ENCODE results near the gene HLA-DOA. TPM values are rescaled to one million over a fixed set of nuclear protein-coding genes. Genes with fewer than 3 reads are reported as not detected.
A peak's percentile ranks its signal among the peaks of the same experiment; 100 is the strongest.

The HLA-DOA gene
- total RNA-seq, 2 experiments from 2014 or later = 3.3 to 4.2 TPM

DNA sequence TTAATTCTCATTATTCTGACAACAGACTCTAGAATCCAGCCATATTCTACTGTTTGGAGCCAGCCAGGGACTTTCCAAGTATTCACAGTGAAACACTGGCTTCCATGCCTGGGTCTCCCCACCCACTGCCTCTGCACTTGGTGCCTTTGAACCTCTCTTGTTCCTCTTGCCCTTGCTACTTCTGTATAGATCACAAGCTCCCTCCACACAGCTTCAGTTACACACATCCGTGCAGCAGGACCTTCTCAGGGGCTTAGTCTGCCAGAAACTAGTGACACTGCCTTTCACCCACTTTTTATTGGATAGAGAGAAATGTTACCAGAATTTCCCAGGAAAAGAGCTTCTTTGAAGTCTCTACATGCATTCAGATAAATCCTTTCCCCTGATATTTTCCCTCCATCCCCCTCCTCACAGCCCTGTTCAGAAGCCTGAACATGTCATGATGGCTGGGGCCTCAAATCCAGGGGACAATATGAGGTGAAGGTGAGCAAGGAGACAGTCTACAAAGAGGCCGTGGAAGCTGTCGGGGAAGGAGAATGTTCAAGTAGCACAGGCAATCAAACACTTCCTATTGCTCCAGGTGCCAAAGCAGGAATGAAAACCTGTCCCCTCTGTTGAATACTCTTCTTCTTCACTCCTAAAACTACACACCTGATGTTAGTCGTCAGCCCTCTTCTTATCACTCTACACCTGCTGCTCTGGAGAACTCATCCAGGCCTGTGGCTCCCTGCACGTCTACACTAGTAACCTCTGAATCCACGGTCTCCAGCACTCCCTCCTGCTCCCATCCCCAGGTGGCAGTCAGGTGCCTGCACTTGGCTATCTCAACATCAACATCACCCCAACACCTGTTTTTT lies 20.2 kb upstream of the HLA-DOA start:
- H3K27me3 Mint-ChIP-seq (ENCODE audit: low read depth) = peaks cover 24% of the 10 kb centered on the region
- H3K4me3 Mint-ChIP-seq = no peak overlapping the region
- CTCF ChIA-PET = interaction anchor here (1.0 to 1.7 kb wide), 4 partner anchors 11 to 29 kb away, joined by 3 to 8 read pairs (median 6); no protein-coding TSS in a partner anchor
- POLR2A ChIA-PET = interaction anchor here (1.0 kb wide), 1 partner anchor 46 kb away, joined by 3 read pairs; the partner anchor contains the start of gene HLA-DPB1
- peaks cover 2% of the 10 kb centered on the region for H3K9me3 Mint-ChIP-seq (ENCODE audit: insufficient read depth)
- no peak for DNase-seq
- H3K27ac Mint-ChIP-seq = peak overlapping the region; percentile 3
- ATAC-seq = peak; percentile 64
- peaks cover 17% of the 10 kb centered on the region for H3K4me1 Mint-ChIP-seq (ENCODE audit: low read depth)
- no peaks in the 10 kb centered on the region for H3K36me3 Mint-ChIP-seq (ENCODE audit: low read depth)

DNA sequence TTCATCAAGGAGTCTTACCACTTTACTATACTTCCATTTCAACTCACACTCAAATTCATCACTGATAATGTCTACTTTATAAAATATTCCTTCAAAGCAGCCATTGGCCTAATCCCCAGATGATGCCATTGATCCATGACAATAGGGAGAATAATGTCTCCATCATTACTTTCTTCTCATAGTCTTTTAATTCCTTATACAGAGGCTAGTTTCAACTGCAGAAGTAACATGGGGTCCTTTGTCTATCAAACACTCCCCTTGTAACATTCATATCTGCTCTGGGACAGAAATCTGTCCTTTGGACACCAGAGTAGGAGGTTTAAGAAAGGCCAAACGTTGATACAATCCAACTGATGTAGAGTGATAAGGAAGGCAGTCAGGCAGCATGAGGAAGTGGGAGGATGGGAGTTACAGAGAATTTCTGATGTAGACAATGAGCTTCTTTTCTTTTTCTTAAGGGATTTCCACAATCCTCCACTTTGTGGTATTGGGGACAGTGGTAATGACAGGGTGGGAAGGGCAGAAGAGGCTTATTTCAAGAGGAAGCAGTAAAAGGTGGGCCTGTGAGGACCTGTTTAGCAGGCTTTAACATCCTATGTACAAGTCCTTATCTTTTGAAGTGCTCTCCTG lies 18.9 kb upstream of the HLA-DOA start:
- CTCF ChIA-PET = interaction anchor here (1.2 kb wide), 1 partner anchor 13 kb away, joined by 3 read pairs; no protein-coding TSS in a partner anchor
- H3K27ac Mint-ChIP-seq = no peak overlapping the region
- H3K4me1 Mint-ChIP-seq (ENCODE audit: low read depth) = peaks cover 17% of the 10 kb centered on the region
- H3K27me3 Mint-ChIP-seq (ENCODE audit: low read depth) = peaks cover 22% of the 10 kb centered on the region
- POLR2A ChIA-PET = no interaction called here
- H3K4me3 Mint-ChIP-seq = no peak overlapping the region
- DNase-seq (no peak), ATAC-seq (no peak)
- no peaks in the 10 kb centered on the region for H3K9me3 Mint-ChIP-seq (ENCODE audit: insufficient read depth)
- no peaks in the 10 kb centered on the region for H3K36me3 Mint-ChIP-seq (ENCODE audit: low read depth)

DNA sequence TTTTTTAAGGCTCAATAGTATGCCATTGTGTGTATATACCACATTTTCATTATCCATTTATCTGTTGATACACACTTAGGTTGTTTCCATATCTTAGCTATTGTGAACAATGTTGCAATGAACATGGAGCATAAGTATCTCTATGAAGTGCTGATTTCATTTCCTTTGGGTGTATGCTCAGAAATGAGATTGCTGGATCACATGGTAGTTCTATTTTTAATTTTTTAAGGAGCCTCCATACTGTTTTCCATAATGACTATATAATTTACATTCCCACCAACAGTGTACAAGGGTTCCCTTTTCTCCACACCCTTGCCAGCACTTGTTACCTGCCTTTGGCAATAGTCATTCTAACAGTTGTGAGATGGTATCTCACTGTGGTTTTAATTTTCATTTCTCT lies 15.1 kb upstream of the HLA-DOA start:
- POLR2A ChIA-PET = no interaction called here
- no peaks in the 10 kb centered on the region for H3K9me3 Mint-ChIP-seq (ENCODE audit: insufficient read depth)
- no peak for DNase-seq

DNA sequence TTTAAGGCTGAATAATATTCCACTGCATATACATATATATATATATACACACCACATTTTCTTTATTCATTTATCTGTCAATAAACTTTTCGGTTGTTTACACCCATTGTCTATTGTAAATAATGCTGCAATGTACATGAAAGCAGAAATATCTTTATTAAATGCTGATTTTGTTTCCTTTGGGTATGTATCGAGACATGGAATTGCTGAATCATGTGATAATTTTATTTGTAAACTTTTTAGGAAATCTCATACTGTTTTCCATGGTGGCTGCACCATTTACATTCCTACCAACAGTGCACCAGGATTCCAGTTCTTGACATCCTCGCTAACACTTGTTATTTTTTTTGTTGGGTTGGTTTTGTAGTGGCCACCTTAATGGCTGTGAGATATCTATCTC lies 14.1 kb upstream of the HLA-DOA start:
- H3K27ac Mint-ChIP-seq = no peak overlapping the region
- H3K36me3 Mint-ChIP-seq (ENCODE audit: low read depth) = no peaks in the 10 kb centered on the region
- ChIA-PET POLR2A (no interaction called here), CTCF (interaction anchor here (1.0 kb wide), 1 partner anchor 9 kb away, joined by 4 read pairs; no protein-coding TSS in a partner anchor)
- peaks cover 27% of the 10 kb centered on the region for H3K4me1 Mint-ChIP-seq (ENCODE audit: low read depth)
- H3K9me3 Mint-ChIP-seq (ENCODE audit: insufficient read depth) = no peaks in the 10 kb centered on the region
- H3K27me3 Mint-ChIP-seq (ENCODE audit: low read depth) = peaks cover 4% of the 10 kb centered on the region
- ATAC-seq (no peak), DNase-seq (no peak)
- H3K4me3 Mint-ChIP-seq = no peak overlapping the region

More for the DNA sequence above, 15.1 kb upstream of the HLA-DOA start:
- H3K4me1 Mint-ChIP-seq (ENCODE audit: low read depth) = peaks cover 27% of the 10 kb centered on the region
- peaks cover 4% of the 10 kb centered on the region for H3K27me3 Mint-ChIP-seq (ENCODE audit: low read depth)
- H3K4me3 Mint-ChIP-seq = no peak overlapping the region
- no peak overlapping the region for H3K27ac Mint-ChIP-seq
- no peak for ATAC-seq
- no peaks in the 10 kb centered on the region for H3K36me3 Mint-ChIP-seq (ENCODE audit: low read depth)
- CTCF ChIA-PET = interaction anchor here (0.9 kb wide), 1 partner anchor 47 kb away, joined by 3 read pairs; no protein-coding TSS in a partner anchor

DNA sequence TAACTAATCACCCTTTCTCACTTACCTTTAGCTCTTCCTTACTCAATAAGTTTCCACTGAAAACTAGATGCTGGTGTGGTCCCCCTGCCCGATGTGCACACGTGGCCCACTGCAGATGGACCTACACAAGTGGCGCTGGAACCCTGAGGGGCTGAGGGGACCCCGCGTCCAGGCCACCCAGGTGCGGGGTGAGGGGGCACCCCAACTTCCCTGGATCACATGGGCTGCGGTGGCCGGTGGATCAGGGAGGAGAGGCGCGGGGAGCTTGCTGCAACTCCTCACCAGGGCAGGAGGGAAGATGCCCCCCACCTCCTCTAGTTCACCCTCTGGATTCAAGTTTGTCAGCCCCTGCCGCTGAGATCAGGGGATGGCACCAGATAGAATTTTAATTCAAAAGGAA lies 12.5 kb upstream of the HLA-DOA start:
- POLR2A ChIA-PET = no interaction called here
- CTCF ChIA-PET = no interaction called here
- no peaks in the 10 kb centered on the region for H3K36me3 Mint-ChIP-seq (ENCODE audit: low read depth)

DNA sequence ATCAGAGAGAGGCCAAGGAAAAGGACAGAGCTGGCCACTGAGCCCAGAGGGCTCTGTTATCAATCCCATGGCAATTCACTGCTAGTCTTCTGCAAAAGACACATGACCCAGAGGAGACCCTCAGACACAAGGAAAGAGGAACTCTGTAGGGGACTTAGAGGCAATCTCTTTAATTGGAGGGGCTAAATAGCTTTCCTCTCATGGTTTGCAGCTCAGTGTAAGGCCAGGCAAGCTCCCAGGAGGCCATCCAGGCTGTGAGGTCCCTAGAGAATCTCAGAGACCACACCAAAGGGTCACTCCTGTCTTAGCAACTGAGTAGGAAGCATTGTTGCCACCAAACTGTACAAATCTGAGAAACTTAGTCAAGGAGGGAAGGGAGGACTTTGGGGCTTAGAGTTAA lies 10.0 kb upstream of the HLA-DOA start:
- Mint-ChIP-seq H3K36me3 (ENCODE audit: low read depth) (no peaks in the 10 kb centered on the region), H3K9me3 (ENCODE audit: insufficient read depth) (no peaks in the 10 kb centered on the region), H3K4me1 (ENCODE audit: low read depth) (peaks cover 33% of the 10 kb centered on the region), H3K27ac (peak overlapping the region; percentile 81), H3K4me3 (peak overlapping the region; percentile 72), H3K27me3 (ENCODE audit: low read depth) (no peaks in the 10 kb centered on the region)
- ChIA-PET POLR2A (interaction anchor here (0.7 to 2.6 kb wide), 3 partner anchors 47 to 175 kb away, joined by 3 to 21 read pairs (median 3); no protein-coding TSS in a partner anchor), CTCF (interaction anchor here (0.6 to 7.5 kb wide), 18 partner anchors 9 to 229 kb away, joined by 3 to 37 read pairs (median 5); partner anchors contain the start of genes HLA-DPB1 and TAP2)
- DNase-seq (no peak), ATAC-seq (peak; percentile 3)

More for the DNA sequence above, 12.5 kb upstream of the HLA-DOA start:
- no peak overlapping the region for H3K27ac Mint-ChIP-seq
- H3K27me3 Mint-ChIP-seq (ENCODE audit: low read depth) = peaks cover 4% of the 10 kb centered on the region
- H3K9me3 Mint-ChIP-seq (ENCODE audit: insufficient read depth) = no peaks in the 10 kb centered on the region
- H3K4me3 Mint-ChIP-seq = no peak overlapping the region
- ATAC-seq = no peak
- H3K4me1 Mint-ChIP-seq (ENCODE audit: low read depth) = peaks cover 30% of the 10 kb centered on the region
- no peak for DNase-seq

DNA sequence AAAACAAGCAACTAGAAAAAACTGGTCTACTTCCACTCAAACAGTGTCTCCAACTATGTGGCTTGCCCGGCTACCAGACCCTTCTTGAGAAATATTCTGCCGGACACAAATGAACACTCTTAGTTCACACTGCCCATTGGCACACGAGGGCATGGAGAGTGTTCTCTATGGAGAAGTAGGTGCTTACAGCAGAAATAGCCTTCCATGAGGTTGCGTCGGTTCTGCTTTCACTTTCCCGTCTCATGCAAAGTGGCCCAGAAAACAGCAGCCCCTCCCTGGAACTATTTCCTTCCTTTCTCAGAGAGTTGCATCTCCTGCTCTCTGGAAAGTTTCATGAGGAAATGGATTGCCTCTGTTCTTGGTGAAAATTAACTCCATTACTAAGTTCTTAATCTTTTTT lies 9.5 kb upstream of the HLA-DOA start:
- peak overlapping the region; percentile 81 for H3K27ac Mint-ChIP-seq
- H3K4me3 Mint-ChIP-seq = peak overlapping the region; percentile 72
- ATAC-seq (peak; percentile 93), DNase-seq (peak; percentile 70)
- ChIA-PET POLR2A (interaction anchor here (0.6 to 2.6 kb wide), 5 partner anchors 46 to 174 kb away, joined by 3 to 21 read pairs (median 3); no protein-coding TSS in a partner anchor), CTCF (interaction anchor here (0.8 to 7.5 kb wide), 17 partner anchors 8 to 230 kb away, joined by 3 to 37 read pairs (median 4); partner anchors contain the start of genes HLA-DPB1 and TAP2)
- no peaks in the 10 kb centered on the region for H3K9me3 Mint-ChIP-seq (ENCODE audit: insufficient read depth)
- peaks cover 33% of the 10 kb centered on the region for H3K4me1 Mint-ChIP-seq (ENCODE audit: low read depth)
- H3K36me3 Mint-ChIP-seq (ENCODE audit: low read depth) = no peaks in the 10 kb centered on the region
- H3K27me3 Mint-ChIP-seq (ENCODE audit: low read depth) = no peaks in the 10 kb centered on the region

DNA sequence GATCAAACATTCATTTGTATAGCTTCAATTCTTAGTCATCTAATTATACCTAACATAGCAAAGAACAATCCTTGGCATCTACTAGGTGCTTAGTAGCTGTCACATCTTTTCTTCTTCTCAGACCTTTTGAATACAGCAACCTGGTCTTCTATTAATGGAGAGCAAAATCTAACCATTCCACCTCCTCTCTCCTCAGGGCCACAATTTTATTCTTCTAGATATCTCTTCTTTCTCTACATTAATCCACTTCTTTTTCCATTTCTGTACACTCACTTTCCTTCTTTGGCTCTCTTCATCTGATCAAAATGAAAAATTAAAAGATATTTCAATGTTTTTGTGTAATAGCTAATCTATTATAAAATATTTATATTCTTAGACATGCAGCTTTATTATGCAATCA lies 9.0 kb upstream of the HLA-DOA start:
- H3K9me3 Mint-ChIP-seq (ENCODE audit: insufficient read depth) = no peaks in the 10 kb centered on the region

DNA sequence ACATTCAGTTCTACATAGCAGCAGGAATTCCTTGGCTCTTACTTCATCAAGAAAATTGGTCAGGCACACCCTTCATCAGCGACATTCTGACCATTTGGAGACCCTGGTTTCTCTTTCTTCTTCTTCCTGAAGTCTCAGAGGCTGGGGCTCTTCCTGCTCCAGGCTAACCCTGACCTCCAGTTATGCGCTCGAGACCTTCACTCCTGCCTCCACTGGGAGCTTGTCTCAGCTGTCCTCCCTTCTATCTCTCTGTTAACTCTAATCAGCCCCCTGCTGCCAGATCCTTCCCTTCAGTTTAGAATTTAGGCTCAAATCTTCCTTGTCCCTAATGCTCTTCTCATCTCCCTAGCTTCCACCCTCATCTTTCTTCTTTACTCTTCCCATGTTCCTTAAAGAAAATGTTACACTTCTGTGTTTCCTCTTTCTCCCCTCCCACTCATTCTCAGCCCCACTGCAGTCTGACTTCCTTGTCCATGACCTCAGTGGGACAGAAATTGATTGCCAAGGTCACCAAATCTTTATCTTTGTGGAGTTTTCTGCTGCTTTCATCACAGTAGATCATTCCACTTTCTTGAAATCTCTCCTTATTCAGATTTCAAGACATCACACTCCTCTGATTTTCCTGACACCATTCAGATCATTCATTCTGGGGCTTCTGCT lies 8.4 kb upstream of the HLA-DOA start:
- ChIA-PET CTCF (interaction anchor here (0.6 to 7.5 kb wide), 13 partner anchors 9 to 231 kb away, joined by 3 to 37 read pairs (median 6); no protein-coding TSS in a partner anchor), POLR2A (interaction anchor here (0.7 to 2.6 kb wide), 2 partner anchors 45 to 130 kb away, joined by 3 to 21 read pairs; no protein-coding TSS in a partner anchor)
- H3K27me3 Mint-ChIP-seq (ENCODE audit: low read depth) = peaks cover 4% of the 10 kb centered on the region
- H3K27ac Mint-ChIP-seq = no peak overlapping the region
- H3K4me1 Mint-ChIP-seq (ENCODE audit: low read depth) = peaks cover 33% of the 10 kb centered on the region
- H3K9me3 Mint-ChIP-seq (ENCODE audit: insufficient read depth) = no peaks in the 10 kb centered on the region
- H3K4me3 Mint-ChIP-seq = no peak overlapping the region
- DNase-seq = no peak
- no peaks in the 10 kb centered on the region for H3K36me3 Mint-ChIP-seq (ENCODE audit: low read depth)
- ATAC-seq = no peak

More for the DNA sequence above, 9.0 kb upstream of the HLA-DOA start:
- ChIA-PET CTCF (interaction anchor here (0.6 to 7.5 kb wide), 18 partner anchors 8 to 230 kb away, joined by 3 to 37 read pairs (median 4); partner anchors contain the start of genes HLA-DPB1 and TAP2), POLR2A (interaction anchor here (0.6 to 2.6 kb wide), 5 partner anchors 46 to 174 kb away, joined by 3 to 21 read pairs (median 3); no protein-coding TSS in a partner anchor)
- peak overlapping the region; percentile 13 for H3K4me3 Mint-ChIP-seq
- ATAC-seq (no peak), DNase-seq (no peak)
- H3K36me3 Mint-ChIP-seq (ENCODE audit: low read depth) = no peaks in the 10 kb centered on the region
- peaks cover 33% of the 10 kb centered on the region for H3K4me1 Mint-ChIP-seq (ENCODE audit: low read depth)
- H3K27me3 Mint-ChIP-seq (ENCODE audit: low read depth) = peaks cover 2% of the 10 kb centered on the region
- H3K27ac Mint-ChIP-seq = peak overlapping the region; percentile 58

DNA sequence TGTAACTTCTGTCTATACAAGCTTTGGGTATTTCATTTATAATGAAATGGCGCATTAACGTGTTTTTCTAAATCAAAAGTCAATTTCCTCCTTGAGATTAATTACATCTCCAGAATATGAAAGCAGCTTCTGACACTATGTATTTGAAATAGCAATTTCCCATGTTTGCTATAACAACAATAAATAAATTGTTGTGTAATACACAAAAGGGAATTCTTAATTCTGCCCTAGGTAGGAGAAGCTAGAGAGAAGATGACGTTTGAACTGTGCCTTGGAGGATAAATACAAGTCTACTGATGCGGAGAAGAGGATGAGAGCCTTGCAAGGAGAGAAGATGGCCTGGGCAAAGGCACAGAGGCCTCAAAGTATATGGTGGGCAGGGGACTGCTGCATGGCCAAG lies 7.6 kb upstream of the HLA-DOA start:
- POLR2A ChIA-PET = no interaction called here
- DNase-seq = no peak
- no peak overlapping the region for H3K4me3 Mint-ChIP-seq
- no peak overlapping the region for H3K27ac Mint-ChIP-seq
- no peak for ATAC-seq
- H3K4me1 Mint-ChIP-seq (ENCODE audit: low read depth) = peaks cover 33% of the 10 kb centered on the region
- H3K27me3 Mint-ChIP-seq (ENCODE audit: low read depth) = peaks cover 6% of the 10 kb centered on the region
- no peaks in the 10 kb centered on the region for H3K36me3 Mint-ChIP-seq (ENCODE audit: low read depth)
- no peaks in the 10 kb centered on the region for H3K9me3 Mint-ChIP-seq (ENCODE audit: insufficient read depth)
- CTCF ChIA-PET = interaction anchor here (0.8 to 7.5 kb wide), 17 partner anchors 9 to 232 kb away, joined by 3 to 37 read pairs (median 5); partner anchors contain the start of genes HLA-DPA1 and HLA-DPB1

DNA sequence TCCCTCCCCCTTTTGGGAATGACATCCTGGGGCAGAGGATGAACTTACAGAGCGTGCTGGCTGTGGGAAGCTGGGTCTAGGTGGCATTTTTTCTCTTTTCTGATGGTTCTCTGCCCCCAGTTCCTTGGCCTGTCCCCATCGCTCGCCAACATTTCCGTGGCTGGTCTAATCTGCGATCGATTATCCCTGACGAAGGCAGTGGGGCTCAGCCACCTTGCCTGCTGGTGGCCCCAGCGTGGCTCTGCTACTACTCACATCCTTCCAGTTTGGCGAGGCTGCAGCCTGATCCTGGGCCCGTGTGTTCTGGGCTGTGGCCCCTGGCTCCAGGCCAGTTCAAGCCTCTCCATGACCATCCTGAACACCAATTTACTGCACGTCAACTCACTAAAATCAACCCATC lies 6.4 kb upstream of the HLA-DOA start:
- POLR2A ChIA-PET = interaction anchor here (1.2 to 1.7 kb wide), 2 partner anchors 32 to 60 kb away, joined by 3 read pairs; partner anchors contain the start of gene HLA-DPB1
- H3K36me3 Mint-ChIP-seq (ENCODE audit: low read depth) = no peaks in the 10 kb centered on the region
- H3K27me3 Mint-ChIP-seq (ENCODE audit: low read depth) = peaks cover 6% of the 10 kb centered on the region
- H3K9me3 Mint-ChIP-seq (ENCODE audit: insufficient read depth) = no peaks in the 10 kb centered on the region
- CTCF ChIA-PET = interaction anchor here (0.7 to 7.5 kb wide), 20 partner anchors 11 to 233 kb away, joined by 3 to 37 read pairs (median 6); partner anchors contain the start of genes HLA-DPA1 and HLA-DPB1
- H3K4me3 Mint-ChIP-seq = no peak overlapping the region
- no peak for DNase-seq
- no peak overlapping the region for H3K27ac Mint-ChIP-seq
- ATAC-seq = no peak
- peaks cover 33% of the 10 kb centered on the region for H3K4me1 Mint-ChIP-seq (ENCODE audit: low read depth)
